Activated naive CD8-positive, alpha-beta T cell treated with anti-CD3 and anti-CD28 coated beads, Interleukin-2, amount 50 U/mL, for 16 hours (primary cell): Measurements from ENCODE around the gene CHST9.
"Not testable (repeated sequence)": the region's sequence is repeated elsewhere in the genome, so short reads cannot be mapped to it uniquely, and the experiment has no call there.

Source experiments
- DNase-seq: peaks from one replicate; pipeline ENCODE4 v3.0.0-alpha.2; 2020; ENCODE audit warnings: low read depth, low spot score

Gene CHST9

DNA sequence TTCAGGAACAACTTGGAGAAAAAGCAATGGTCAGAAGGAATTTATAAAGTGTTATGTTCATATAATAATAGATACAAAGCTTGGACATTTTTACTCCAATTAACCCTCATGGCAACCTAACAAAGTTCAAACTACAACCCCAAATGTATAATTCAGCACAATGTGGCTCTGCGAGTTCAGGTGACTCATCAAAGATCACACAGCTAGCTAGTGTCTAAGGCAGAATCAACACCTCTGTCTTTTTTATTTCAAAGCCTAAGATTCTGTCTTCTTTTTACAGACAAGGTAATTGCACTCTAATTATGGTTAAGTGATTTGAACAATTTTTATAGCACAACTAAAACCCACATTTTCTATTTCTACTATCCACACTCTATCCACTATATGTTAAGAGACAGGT, 90.5 kb downstream of the CHST9 start:
- no peak for DNase-seq

DNA sequence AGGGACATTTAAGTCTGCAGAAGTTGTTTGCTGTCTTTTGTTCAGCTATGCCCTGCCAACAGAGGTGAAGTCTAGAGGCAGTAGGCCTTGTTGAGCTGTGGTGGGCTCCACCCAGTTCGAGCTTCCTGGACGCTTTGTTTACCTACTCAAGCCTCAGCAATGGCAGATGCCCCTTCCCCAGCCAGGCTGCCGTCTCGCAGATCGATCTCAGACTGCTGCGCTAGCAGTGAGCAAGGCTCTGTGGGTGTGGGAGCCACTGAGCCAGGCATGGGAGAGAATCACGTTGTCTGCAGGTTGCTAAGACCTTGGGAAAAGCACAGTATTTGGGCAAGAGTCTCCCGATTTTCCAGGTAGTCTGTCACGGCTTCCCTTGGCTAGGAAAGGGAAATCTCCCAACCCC, 91.8 kb downstream of the CHST9 start:
- DNase-seq, result not testable (repeated sequence)

DNA sequence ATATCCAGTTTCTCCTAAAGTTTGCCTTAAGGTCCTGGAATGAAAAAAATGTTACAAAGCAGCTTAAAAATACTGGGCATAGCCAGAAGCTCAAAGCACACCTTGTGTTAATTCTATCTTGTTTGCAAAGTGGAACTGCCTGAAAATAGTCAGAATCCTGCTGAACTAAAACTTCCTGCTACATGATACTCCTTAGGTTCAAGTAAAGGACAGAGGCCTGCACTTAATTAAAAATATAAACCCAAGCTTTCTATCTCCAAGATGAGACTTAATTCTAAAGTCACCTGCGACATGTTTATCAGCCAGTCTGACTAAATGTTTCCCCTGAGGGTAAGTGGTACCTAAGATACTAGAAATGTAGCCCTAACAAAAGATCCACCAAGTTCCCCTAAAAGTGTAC, 103.4 kb downstream of the CHST9 start:
- DNase-seq, result no peak

DNA sequence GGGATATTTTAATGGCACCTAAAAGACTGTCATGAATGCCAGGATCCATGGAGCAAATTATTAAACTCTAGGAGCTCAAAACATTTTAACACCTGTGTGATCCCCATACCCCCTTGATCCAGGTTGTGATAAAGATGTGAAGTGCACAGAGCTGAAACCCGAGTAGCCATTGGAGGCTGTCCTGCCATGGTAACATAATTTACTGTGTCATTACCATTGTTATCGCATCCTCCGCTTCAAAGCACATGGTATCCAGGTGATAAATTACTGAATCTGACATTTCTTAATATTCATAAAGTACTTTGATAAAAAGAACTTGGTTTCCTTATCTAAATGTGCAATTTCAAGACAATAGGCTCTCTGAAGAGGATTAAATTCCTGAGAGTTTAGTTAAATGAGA, 109.3 kb downstream of the CHST9 start:
- no peak for DNase-seq

DNA sequence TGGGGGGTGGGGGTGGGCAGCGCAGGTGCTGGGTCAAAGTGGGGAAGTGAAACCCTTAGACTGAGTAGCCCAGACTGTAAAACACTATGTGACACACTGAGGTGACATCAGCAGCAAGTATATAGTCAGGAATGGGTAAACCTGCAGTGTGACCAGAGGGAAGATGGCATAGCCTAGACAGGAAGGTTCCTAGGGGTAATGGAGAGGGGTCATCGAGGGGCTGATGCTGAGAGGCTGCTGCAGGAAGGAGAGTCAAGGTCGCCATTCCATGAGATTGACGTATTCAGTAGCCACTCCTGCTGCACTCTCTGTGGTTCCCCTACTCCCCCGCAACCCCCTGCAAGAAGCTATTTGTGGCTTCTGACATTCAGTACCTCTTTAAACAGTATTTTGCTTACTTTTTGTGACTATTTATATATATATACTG, 111.7 kb downstream of the CHST9 start:
- no peak for DNase-seq

DNA sequence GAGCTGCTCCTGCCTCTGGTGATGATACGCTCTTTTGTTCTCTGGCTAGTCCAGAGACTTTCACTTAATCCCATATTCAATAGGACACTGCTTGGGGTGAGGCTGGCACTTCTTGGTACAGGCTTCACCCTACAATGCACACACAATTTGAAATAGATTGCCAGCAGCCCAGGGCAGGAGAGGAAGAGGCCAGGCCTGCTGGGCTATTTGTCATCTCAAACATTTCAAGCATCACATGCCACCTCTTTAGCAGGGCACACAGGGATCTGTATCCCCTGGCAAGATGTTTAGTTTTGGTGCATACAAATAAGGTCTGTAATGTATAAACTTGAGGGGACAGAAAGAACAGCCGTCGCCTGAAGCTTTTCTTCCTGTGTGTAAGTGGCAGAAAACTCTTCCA, 120.4 kb downstream of the CHST9 start:
- DNase-seq, result no peak

DNA sequence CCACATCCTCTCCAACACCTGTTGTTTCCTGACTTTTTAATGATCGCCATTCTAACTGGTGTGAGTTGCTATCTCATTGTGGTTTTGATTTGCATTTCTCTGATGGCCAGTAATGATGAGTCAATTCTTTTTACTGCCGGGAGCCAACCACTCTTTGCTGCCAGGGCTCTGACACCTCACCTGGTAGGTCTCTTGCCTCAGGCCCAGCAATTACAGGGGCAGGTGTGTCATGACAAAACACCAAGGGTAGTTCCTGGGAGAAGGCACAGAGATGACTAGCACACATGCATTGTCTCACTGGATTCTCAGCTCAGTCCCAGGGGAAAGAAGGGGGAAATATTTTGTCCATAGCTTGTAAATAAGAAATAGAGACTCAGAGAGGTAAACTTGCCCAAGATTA, 122.3 kb downstream of the CHST9 start:
- no peak for DNase-seq

DNA sequence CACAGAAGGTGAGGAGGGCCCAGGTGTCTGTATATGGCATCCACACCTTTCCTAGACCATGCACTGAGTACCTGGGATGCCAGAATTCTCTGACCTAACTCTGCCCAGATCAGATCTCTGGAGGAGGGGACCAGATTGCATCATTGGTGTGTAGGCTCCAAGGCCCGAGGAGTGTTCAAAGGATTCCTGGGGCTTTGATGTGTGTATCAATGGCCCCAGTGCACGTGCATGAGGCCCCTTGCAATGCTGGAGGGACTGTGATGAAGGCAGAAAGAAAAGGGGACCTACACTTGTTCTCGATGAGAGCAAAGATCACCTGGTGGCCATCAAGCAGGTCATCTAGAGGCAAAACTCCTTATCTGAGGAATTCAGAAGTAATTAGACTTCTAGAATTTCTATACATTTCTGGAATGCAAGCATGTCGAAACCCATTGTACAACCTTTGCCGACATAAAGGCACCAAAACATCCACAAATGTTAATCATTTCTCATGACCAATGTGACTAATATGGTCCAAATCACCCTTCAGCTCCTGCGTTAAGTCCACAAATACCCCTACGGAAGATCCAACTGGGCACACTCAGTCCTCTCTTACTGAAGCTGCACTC, 123.5 kb downstream of the CHST9 start:
- DNase-seq, result no peak

DNA sequence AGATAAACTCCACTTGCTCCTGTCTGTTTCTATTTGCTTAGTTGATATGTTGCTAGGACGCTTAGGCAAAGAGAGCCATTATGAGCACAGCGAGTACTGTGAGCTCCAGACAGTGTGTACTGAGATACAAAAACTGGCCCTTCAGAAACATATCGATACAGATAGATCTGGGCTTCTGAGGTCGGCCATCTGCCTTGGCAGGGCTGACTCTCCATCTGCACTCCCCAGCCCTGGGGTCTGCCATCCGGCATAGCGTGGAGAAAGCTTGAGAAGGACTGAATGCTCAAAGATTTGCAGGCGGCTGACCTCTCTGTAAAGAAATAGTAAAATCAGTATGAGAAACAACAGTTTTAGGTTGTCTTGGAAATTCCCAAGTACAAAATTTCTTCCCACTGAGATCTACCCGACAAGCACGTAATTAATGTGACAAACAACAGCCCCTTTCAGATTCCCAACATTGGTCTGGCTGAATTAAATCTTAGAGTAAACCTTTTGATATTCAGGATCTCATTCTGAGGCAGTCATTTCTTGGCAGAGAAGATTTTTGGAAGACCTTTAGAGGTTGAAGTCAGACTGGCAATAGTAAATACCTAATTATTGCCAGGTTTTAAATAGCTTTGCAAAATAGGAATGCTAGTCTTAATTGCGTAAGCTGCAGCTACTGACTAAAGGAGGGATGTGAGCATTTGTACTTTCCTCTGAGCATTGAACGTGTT, 127.4 kb downstream of the CHST9 start:
- no peak for DNase-seq

DNA sequence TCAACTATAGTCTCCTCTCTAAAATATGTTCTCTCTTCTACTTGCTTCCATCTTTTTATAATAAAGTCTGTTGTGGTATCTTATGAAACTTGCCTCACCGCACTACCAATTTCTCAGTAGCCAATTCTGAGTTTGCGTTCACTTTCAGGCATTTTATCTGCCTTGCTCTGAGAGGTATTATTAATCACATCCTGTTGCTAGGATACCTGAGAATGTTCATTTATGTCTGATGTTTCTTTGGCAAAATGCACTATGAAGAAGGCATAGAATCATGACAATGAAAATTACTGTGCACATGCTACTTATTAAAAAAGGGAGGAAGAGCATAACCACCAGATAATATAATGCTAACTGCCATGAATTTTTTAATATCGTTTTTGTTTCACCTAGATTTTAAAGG, 130.2 kb downstream of the CHST9 start:
- no peak for DNase-seq

DNA sequence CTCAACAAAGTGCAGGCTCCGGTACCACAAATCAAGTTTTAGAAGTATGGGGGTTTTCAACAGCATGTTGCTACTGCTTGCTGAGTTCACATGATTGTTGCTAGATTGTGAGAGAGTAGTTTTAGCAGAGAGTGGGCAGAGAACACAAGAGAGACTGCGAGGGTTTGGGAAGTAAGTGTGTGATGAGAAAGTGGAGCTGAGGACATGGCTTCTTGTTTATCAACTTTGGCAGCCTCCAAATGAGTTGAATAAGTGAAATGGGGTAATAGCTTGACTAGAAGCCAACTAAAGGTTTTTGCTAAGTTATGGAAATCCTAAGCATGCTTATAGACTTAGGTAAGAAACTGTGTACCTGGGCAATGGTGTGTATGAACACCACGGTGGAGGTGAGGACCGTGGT, 135.1 kb downstream of the CHST9 start:
- DNase-seq, result no peak

DNA sequence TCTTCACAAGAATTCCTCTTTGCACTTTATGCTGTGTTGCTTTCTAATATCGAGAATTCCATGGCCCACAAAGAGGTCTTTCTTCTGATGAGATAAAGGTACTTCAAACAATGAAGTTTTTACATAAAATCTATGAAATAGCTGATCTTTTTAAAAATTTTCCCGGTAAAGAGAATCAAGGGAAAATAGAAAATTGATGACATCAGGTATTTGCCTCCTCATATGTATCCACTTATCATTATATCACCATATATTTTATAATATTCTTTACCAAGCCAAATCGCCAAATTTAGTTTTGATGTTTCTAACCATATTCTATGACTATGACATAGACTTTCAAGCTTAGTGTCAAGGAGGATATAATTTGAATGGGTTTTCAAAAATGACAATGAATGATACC, 139.8 kb downstream of the CHST9 start:
- no peak for DNase-seq

DNA sequence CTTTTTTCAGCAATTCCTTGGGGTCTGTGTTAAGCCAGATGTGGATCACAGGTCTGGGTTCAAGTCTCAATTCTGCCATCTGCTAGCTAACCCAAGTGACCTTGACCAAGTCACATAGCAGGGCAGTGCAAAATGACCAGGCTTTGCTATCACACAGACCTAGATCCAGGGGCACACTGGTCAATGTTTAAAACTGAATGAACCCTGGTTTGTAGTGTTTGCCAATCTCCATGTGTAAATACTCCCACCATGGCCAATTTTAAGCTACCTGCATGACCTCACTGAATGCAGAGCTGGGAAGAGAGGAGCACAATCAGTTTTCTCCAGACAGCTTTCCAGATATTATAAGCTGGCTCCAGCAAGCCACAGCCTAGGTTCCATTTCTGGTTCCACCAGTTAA, 142.9 kb downstream of the CHST9 start:
- no peak for DNase-seq

DNA sequence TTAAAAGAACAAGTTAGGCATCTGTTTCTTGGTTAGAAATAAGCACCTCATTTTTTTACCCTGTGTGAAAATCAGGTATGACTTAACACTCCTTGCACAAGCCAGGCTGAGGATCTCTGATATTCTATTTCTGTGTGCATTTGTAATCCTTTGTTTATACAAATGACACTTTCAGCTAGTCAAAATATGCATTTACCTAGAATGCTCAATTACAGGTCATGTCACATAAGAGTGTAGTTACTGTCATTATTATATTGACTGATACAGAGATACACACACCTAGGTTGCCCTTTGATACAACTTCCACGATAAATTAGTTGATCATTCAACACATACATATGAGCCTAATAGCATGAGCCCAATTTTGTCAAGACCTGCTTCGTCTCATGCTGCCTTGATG, 144.3 kb downstream of the CHST9 start:
- DNase-seq, result no peak

DNA sequence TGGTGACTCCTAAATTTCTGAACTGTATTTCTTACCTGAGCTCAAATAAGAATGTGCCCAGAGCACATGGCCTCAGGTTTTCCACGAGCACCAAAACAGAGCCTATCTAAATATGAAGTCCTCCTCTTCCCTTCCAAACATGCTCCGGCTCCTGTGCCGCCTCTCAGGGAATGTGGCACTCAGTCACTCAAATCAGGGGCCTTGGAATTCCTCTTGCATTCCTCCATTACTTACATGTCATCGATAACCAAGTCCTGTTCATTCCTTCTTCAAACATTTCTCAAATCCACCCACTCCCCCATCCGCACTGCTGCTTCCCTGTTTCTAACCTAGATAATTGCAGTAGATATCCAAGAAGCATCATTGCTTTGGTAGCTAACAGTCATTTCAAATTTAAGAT, 151.4 kb downstream of the CHST9 start:
- no peak for DNase-seq

DNA sequence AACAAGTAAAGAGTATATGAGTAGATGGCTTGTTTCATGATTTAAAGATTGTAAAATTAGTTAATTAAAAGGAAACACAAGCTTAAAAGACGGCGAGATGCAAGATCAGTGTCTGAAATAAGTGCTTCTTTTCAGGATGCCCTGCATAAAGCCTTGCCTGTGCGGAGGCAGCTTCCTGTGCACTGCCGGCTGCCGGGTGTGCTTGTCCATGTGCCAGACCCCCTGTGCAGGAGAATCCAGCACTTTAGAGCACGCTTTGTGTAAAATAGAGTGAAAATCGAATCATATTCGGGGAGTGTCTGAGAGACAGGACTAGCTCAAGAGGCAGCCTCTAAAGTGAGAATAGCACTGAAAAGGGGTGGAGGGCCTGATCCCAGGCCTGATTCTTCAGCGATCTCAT, 154.7 kb downstream of the CHST9 start:
- DNase-seq, result no peak

DNA sequence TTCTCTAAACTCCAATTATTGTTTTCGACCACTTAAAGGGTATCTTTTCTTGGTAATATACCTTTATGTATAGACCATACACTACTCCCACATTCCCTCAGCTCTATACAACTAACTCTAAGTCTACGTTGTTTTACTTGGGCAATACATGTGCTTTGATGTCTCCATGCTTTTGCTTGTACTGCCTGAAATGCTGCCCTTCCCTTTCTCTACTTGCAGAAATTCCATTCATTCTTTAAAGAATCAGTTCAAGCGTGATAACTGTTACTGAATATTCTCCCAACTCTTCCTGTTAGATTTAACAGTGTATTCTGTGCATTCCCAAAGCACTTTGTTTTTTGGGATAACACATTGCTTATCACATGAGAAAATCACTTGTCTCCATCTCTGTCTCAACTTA, 162.6 kb downstream of the CHST9 start:
- DNase-seq, result no peak

DNA sequence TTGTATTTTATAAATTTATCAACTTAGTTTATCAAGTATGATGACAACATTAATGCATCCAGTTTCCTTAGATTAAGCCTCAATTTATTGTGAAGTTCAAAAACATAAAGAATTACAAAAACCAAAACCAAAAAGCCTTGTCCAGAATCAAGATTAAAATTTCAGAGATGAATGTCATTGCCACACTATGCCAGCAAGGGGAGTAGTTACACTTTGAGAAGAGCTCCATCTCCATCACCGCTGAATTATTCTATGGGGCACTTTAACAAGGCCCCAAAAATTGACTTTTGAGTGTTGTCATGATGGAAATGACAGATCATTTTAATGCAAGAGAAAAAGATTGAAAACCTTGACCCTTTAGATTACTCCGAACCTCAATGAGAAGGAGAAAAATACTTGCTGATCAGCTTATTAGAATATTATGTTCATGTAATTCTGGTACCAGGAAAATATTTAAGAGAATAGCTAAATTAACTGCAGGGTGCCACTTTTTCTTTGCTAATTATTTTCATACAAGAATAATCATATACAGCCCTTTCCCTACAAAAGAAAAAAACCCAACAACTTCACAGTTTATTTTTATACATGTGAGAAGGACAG, 167.1 kb downstream of the CHST9 start:
- no peak for DNase-seq

DNA sequence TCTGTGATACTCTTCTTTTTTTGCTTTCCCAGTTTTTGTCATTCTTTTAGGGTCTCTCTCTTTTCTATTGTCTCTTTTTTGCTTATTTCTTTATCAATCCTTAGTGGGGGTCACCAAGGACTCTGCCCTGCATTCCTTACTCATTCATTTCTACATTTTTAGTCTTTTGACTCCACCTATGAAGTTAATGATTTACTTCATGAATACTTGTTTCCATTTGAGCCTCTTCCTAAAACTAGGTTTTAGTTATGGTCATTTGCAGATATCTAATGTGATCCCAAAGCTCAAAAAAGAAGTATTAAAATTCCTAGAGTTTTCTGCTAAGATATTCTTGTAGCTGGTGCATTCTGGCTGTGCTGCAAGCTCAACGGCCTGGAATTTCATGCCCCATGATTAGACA, 170.3 kb downstream of the CHST9 start:
- no peak for DNase-seq

DNA sequence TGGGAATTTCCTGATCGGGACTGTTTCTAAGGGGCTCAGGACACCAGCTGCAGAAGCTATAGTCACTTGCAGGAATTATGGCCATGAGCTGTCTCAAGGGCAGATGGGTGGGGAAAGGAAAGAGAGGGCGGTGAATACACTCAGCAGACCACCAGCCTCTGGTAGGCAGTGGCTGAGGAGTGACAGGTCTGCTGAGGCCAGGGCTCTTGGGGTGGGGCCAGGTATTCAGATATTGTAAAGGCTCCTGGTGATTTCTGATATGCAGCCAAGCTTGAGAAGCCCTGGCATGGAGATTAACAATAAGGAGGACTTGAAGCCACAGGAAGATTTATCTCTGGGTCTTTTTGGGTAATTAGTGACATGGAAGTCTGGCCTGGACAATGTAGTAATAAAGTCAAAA, 174.3 kb downstream of the CHST9 start:
- no peak for DNase-seq

DNA sequence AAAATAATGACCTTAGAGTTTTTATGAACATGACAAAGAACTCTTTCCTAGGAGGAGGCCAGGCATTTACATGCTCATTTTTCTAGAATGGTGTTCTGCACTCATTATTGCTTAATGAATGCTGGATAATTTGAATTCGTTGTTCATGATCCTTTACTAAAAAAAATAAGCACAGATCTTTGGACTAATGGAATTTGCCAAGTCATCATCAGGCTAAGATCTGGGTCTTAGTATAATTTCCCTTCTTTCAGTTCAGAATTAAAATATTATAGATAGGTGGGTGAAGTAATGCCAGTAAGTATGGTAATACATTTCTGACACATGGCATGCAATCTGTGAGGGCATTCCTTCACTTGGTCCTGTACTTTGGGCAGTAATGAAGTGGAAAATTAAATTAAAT, 175.8 kb downstream of the CHST9 start:
- DNase-seq, result no peak

DNA sequence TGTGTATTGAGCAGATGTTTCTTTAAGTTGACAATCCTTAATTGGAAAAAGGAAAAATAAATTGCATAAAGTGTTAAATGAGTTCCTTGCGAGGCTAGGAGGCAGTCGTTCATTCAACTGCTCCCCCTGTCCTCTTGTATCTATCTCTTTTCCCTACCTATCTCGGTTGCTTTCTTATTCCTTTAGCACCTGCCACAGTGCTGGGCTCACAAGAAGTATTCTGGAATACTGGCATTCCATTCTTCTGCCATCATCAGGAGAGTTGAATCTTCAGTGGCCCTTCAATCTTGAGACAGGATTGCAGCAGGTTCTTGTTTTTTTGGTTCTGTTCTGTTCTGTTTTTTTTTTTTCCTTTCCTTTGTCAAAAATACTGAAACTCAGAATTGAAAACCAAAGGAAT, 176.5 kb downstream of the CHST9 start:
- no peak for DNase-seq

DNA sequence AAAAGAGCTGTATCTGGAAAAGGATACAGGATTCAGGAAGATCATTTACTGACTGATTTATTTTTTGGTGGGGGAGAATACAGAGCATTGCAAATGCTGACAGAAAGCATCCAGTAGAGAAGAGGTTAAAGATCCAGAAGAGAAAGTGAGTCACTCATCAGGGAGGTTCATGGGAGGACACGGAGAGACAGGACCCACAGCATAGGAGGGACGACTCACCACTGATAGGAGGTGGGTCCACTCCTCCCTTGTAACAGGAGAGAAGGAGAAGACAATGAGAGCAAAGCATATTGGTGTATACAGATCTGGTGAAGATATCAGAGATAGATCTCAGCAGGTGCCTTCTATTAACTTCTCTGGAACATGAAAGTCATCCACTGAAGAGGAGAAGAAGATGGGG, 177.2 kb downstream of the CHST9 start:
- DNase-seq, result no peak
